Mammary microvascular endothelial cell (primary cell): ENCODE measurements around the gene ADNP2. TPM values are rescaled to one million over a fixed set of nuclear protein-coding genes. Genes with fewer than 3 reads are reported as not detected.

Experiments
- total RNA-seq: library from RNA; depleted of rRNA; stranded (reverse); fragments of >200 nt; gene quantifications from 2 replicates; pipeline ENCODE4 v1.2.3, GENCODE V29; 2015

The ADNP2 gene
- 12.2 and 12.8 TPM in 2 replicates for total RNA-seq

GRCh38 chr18:80108739-80109675 lies at the start of gene ADNP2:
TSS of gene ADNP2 (plus strand) at chr18:80109262. CDS start at chr18:80117543, 8,281 bp downstream.

Other genes starting within 250 kb of the ADNP2 start
- 36.6 and 41.4 TPM in 2 replicates for gene SLC66A2, start 157.6 kb upstream of the ADNP2 start, total RNA-seq
- 5.8 and 9.1 TPM in 2 replicates for gene HSBP1L1, start 144.6 kb upstream of the ADNP2 start, total RNA-seq
- 60.2 and 89.4 TPM in 2 replicates for gene TXNL4A, start 120.7 kb upstream of the ADNP2 start, total RNA-seq
- gene RBFA, start 74.8 kb upstream of the ADNP2 start, total RNA-seq: 37.7 and 45.3 TPM in 2 replicates
- 1.1 and 1.9 TPM in 2 replicates for gene PARD6G, start 138.3 kb downstream of the ADNP2 start, total RNA-seq